Right atrium auricular region (tissue), 2 donors: Measurements from ENCODE around the gene FSD2. TPM values are rescaled to one million over a fixed set of nuclear protein-coding genes. Genes with fewer than 3 reads are reported as not detected.
A peak's percentile ranks its signal among the peaks of the same experiment; 100 is the strongest.

Source experiments
- DNase-seq: peaks from one replicate; pipeline ENCODE4 v3.0.0-alpha.2; 2019; ENCODE audit warnings: low spot score
- H3K27ac ChIP-seq, 2 donors: fragments of 200-600 bp; sonication (generic); 1 replicate in 1 of 2; 2 replicates in 1 of 2; pipeline ENCODE4 v1.5.1; 2016 to 2019
- H3K27me3 ChIP-seq, 2 donors: fragments of 200-600 bp; sonication (generic); one replicate each; pipeline versions ENCODE4 v1.5.1 to v1.6.0; 2017 to 2019
- H3K36me3 ChIP-seq: fragments of 200-600 bp; sonication (generic); one replicate; pipeline ENCODE4 v1.5.1; 2016
- H3K4me1 ChIP-seq, 2 donors: fragments of 200-600 bp; sonication (generic); one replicate each; pipeline versions ENCODE4 v1.5.1 to v1.6.0; 2017 to 2019
- H3K4me3 ChIP-seq, 2 donors: fragments of 200-600 bp; sonication (generic); 1 replicate in 1 of 2; 2 replicates in 1 of 2; pipeline ENCODE4 v1.5.1; 2017 to 2019; ENCODE audit warnings: mild to moderate bottlenecking in 1 of 2, moderate library complexity in 1 of 2
- H3K9me3 ChIP-seq, 2 donors: fragments of 200-600 bp; sonication (generic); one replicate each; pipeline ENCODE4 v1.5.1; 2019
- CTCF ChIP-seq, 2 donors: fragments of 200-600 bp; sonication (generic); IDR thresholded peaks; one replicate each; pipeline ENCODE4 v1.5.1; 2019; ENCODE audit warnings: antibody characterized with exemption in 2 of 2
- total RNA-seq, 2 donors: library from RNA; depleted of rRNA; stranded (reverse); fragments of >200 nt; gene quantifications; one replicate each; pipeline ENCODE4 v1.1.0, GENCODE V29; 2016

FSD2 gene
- total RNA-seq, 2 donors from 2014 or later: 9.0 to 58.8 TPM

GRCh38 chr15:82803793-82804574 is 1.9 kb downstream of the FSD2 start:
- Histone ChIP-seq H3K27ac (peak overlapping the region; percentile 97 to 98), H3K9me3 (no peaks in the 10 kb centered on the region), H3K4me1 (peaks cover 0 to 37% of the 10 kb centered on the region in 2 donors), H3K36me3 (no peaks in the 10 kb centered on the region), H3K27me3 (no peaks in the 10 kb centered on the region), H3K4me3 (peak overlapping the region; percentile 44 to 51)
- no peak for TF ChIP-seq CTCF (IDR thresholded peaks at IDR 0.05)
- DNase-seq: no peak

GRCh38 chr15:82802497-82802896 is 3.4 kb downstream of the FSD2 start:
- H3K4me1 ChIP-seq: peaks cover 0 to 29% of the 10 kb centered on the region in 2 donors
- no peak for TF ChIP-seq CTCF (IDR thresholded peaks at IDR 0.05)
- no peaks in the 10 kb centered on the region for H3K9me3 ChIP-seq
- peak overlapping the region; percentile 65 to 97 for H3K27ac ChIP-seq
- no peaks in the 10 kb centered on the region for H3K36me3 ChIP-seq
- no peak for DNase-seq
- H3K27me3 ChIP-seq: no peaks in the 10 kb centered on the region
- no peak overlapping the region for H3K4me3 ChIP-seq

- Histone ChIP-seq H3K27ac (peak overlapping the region; percentile 38 to 62), H3K36me3 (peaks cover 5% of the 10 kb centered on the region), H3K9me3 (no peaks in the 10 kb centered on the region), H3K4me1 (peaks cover 0 to 29% of the 10 kb centered on the region in 2 donors), H3K4me3 (no peak overlapping the region), H3K27me3 (no peaks in the 10 kb centered on the region)
- TF ChIP-seq CTCF (IDR thresholded peaks at IDR 0.05): no peak
- no peak for DNase-seq
Observed at GRCh38 chr15:82799183-82799841, 6.6 kb downstream of the FSD2 start.

- no peak for TF ChIP-seq CTCF (IDR thresholded peaks at IDR 0.05)
- Histone ChIP-seq H3K27me3 (no peaks in the 10 kb centered on the region), H3K9me3 (peaks cover 0 to 3% of the 10 kb centered on the region in 2 donors), H3K27ac (peak overlapping the region in 1 of 2 donors; percentile 23), H3K4me3 (no peak overlapping the region), H3K4me1 (peaks cover 0 to 29% of the 10 kb centered on the region in 2 donors), H3K36me3 (peaks cover 5% of the 10 kb centered on the region)
- no peak for DNase-seq
Observed at GRCh38 chr15:82798531-82799166, 7.2 kb downstream of the FSD2 start.

GRCh38 chr15:82798104-82798503 is 7.8 kb downstream of the FSD2 start:
- Histone ChIP-seq H3K4me3 (no peak overlapping the region), H3K27ac (peak overlapping the region in 1 of 2 donors; percentile 23), H3K9me3 (peaks cover 0 to 8% of the 10 kb centered on the region in 2 donors), H3K27me3 (no peaks in the 10 kb centered on the region), H3K36me3 (peaks cover 5% of the 10 kb centered on the region), H3K4me1 (peaks cover 0 to 29% of the 10 kb centered on the region in 2 donors)
- no peak for TF ChIP-seq CTCF (IDR thresholded peaks at IDR 0.05)
- no peak for DNase-seq
